RWPE2 (cell line): Measurements from ENCODE around the gene ZBTB8A.
"Not testable (repeated sequence)": the region's sequence is repeated elsewhere in the genome, so short reads cannot be mapped to it uniquely, and the experiment has no call there.

Experiments
- ATAC-seq: fragments of 200-7000 bp; cut with Tn5 transposase; 3 replicates; pipeline ENCODE4 v1.9.1; 2021; ENCODE audit warnings: low read depth
- DNase-seq: peaks from one replicate; pipeline ENCODE4 v3.0.0-alpha.2; 2020; ENCODE audit warnings: low spot score
- H3K27ac ChIP-seq: fragments of 450-650 bp; 2 replicates; pipeline ENCODE4 v1.5.1; 2017; ENCODE audit warnings: mild to moderate bottlenecking; ENCODE audit not compliant: poor library complexity, severe bottlenecking
- H3K27me3 ChIP-seq: fragments of 250-450 bp; sonication (Bioruptor Pico); 2 replicates; pipeline ENCODE4 v1.5.1; 2021; ENCODE audit warnings: mild to moderate bottlenecking, moderate library complexity; ENCODE audit not compliant: insufficient read depth, poor library complexity, severe bottlenecking
- H3K36me3 ChIP-seq: fragments of 250-450 bp; sonication (Bioruptor Pico); 2 replicates; pipeline ENCODE4 v1.5.1; 2020; ENCODE audit warnings: low read depth, mild to moderate bottlenecking, moderate library complexity
- H3K4me1 ChIP-seq: fragments of 250-450 bp; sonication (Bioruptor Pico); 2 replicates; pipeline ENCODE4 v1.5.1; 2021; ENCODE audit warnings: mild to moderate bottlenecking, moderate library complexity; ENCODE audit not compliant: insufficient read depth, poor library complexity, severe bottlenecking
- H3K4me3 ChIP-seq: fragments of 250-450 bp; sonication (Bioruptor Pico); 2 replicates; pipeline ENCODE4 v1.5.1; 2021; ENCODE audit warnings: mild to moderate bottlenecking, moderate library complexity; ENCODE audit not compliant: severe bottlenecking
- H3K9me3 ChIP-seq: fragments of 250-450 bp; sonication (Bioruptor Pico); 2 replicates; pipeline ENCODE4 v1.5.1; 2021; ENCODE audit warnings: mild to moderate bottlenecking, moderate library complexity; ENCODE audit not compliant: severe bottlenecking
- CTCF ChIP-seq: fragments of 450-650 bp; IDR thresholded peaks from one replicate; pipeline ENCODE4 v1.5.1; 2017; ENCODE audit warnings: mild to moderate bottlenecking, moderate library complexity; ENCODE audit not compliant: poor library complexity, severe bottlenecking

The ZBTB8A gene

GRCh38 chr1:32518976-32519375, 20.3 kb upstream of the ZBTB8A start:
- no peaks in the 10 kb centered on the region for H3K4me1 ChIP-seq
- no peak overlapping the region for H3K4me3 ChIP-seq
- DNase-seq (no peak), ATAC-seq (no peak)
- no peak overlapping the region for H3K27ac ChIP-seq
- H3K36me3 ChIP-seq: no peaks in the 10 kb centered on the region
- H3K9me3 ChIP-seq: no peaks in the 10 kb centered on the region
- no peak for TF ChIP-seq CTCF
- no peaks in the 10 kb centered on the region for H3K27me3 ChIP-seq

- H3K36me3 ChIP-seq: no peaks in the 10 kb centered on the region
- no peaks in the 10 kb centered on the region for H3K27me3 ChIP-seq
- DNase-seq: no peak
- TF ChIP-seq CTCF: no peak
- no peak overlapping the region for H3K4me3 ChIP-seq
- H3K27ac ChIP-seq: no peak overlapping the region
- H3K4me1 ChIP-seq: no peaks in the 10 kb centered on the region
- 0 out of 3 replicates have a peak, but pooled peaks have one; percentile 35 for ATAC-seq
- H3K9me3 ChIP-seq: no peaks in the 10 kb centered on the region
Measured at GRCh38 chr1:32521165-32521564, 18.1 kb upstream of the ZBTB8A start.

GRCh38 chr1:32525053-32525452, 14.2 kb upstream of the ZBTB8A start:
- Histone ChIP-seq H3K9me3 (no peaks in the 10 kb centered on the region), H3K27ac (no peak overlapping the region), H3K27me3 (no peaks in the 10 kb centered on the region), H3K4me3 (no peak overlapping the region), H3K36me3 (no peaks in the 10 kb centered on the region), H3K4me1 (no peaks in the 10 kb centered on the region)
- DNase-seq (no peak), ATAC-seq (0 out of 3 replicates have a peak, but pooled peaks have one; percentile 29)
- no peak for TF ChIP-seq CTCF

- no peaks in the 10 kb centered on the region for H3K36me3 ChIP-seq
- no peak overlapping the region for H3K4me3 ChIP-seq
- no peak for DNase-seq
- no peaks in the 10 kb centered on the region for H3K27me3 ChIP-seq
- no peak for TF ChIP-seq CTCF
- no peak for ATAC-seq
- no peaks in the 10 kb centered on the region for H3K4me1 ChIP-seq
- no peak overlapping the region for H3K27ac ChIP-seq
- no peaks in the 10 kb centered on the region for H3K9me3 ChIP-seq
Measured at GRCh38 chr1:32525661-32526444, 13.4 kb upstream of the ZBTB8A start.

GRCh38 chr1:32528550-32528949, 10.7 kb upstream of the ZBTB8A start:
- H3K27ac ChIP-seq, H3K36me3 ChIP-seq, H3K27me3 ChIP-seq, H3K4me3 ChIP-seq, ATAC-seq, H3K4me1 ChIP-seq, H3K9me3 ChIP-seq, DNase-seq: not testable (repeated sequence)
